H9 (cell line): ENCODE results near the gene GAS2L2. TPM values are rescaled to one million over a fixed set of nuclear protein-coding genes. Genes with fewer than 3 reads are reported as not detected.

Source experiments
- DNase-seq: peaks from one replicate; pipeline ENCODE4 v3.0.0-alpha.2; 2017
- H2AFZ ChIP-seq: one replicate; pipeline ENCODE4 v1.6.1; 2013; ENCODE audit warnings: mild to moderate bottlenecking, low read length, control low read depth, moderate library complexity
- H2AK5ac ChIP-seq: 2 replicates; pipeline ENCODE4 v1.6.1; 2013; ENCODE audit warnings: low read length, control low read depth, mixed read lengths; ENCODE audit not compliant: insufficient read length
- H2BK120ac ChIP-seq: one replicate; pipeline ENCODE4 v1.6.1; 2013; ENCODE audit warnings: low read depth, mild to moderate bottlenecking, low read length, control low read depth, inconsistent platforms; ENCODE audit not compliant: poor library complexity, severe bottlenecking
- H2BK12ac ChIP-seq: 2 replicates; pipeline ENCODE4 v1.6.1; 2013; ENCODE audit warnings: low read length, control low read depth, mixed read lengths, low read depth; ENCODE audit not compliant: insufficient read length
- H2BK15ac ChIP-seq: 2 replicates; pipeline ENCODE4 v1.6.1; 2013; ENCODE audit warnings: low read depth, low read length, control low read depth
- H2BK20ac ChIP-seq: one replicate; pipeline ENCODE4 v1.6.1; 2013; ENCODE audit warnings: low read depth, mild to moderate bottlenecking, low read length, control low read depth, inconsistent platforms; ENCODE audit not compliant: poor library complexity, severe bottlenecking
- H2BK5ac ChIP-seq: 2 replicates; pipeline ENCODE4 v1.6.1; 2013; ENCODE audit warnings: low read length, control low read depth, mixed read lengths; ENCODE audit not compliant: insufficient read length
- H3K14ac ChIP-seq: 2 replicates; pipeline ENCODE4 v1.6.1; 2013; ENCODE audit warnings: low read length, control low read depth; ENCODE audit not compliant: insufficient read depth
- H3K18ac ChIP-seq: 2 replicates; pipeline ENCODE4 v1.6.1; 2013; ENCODE audit warnings: low read depth, mild to moderate bottlenecking, mixed read lengths, low read length, control low read depth; ENCODE audit not compliant: insufficient read length
- H3K23ac ChIP-seq: 2 replicates; pipeline ENCODE4 v1.6.1; 2013; ENCODE audit warnings: low read length, control low read depth, mixed read lengths, low read depth; ENCODE audit not compliant: insufficient read length
- H3K23me2 ChIP-seq: 2 replicates; pipeline ENCODE4 v1.6.1; 2013; ENCODE audit warnings: low read depth, mild to moderate bottlenecking, mixed read lengths, low read length, control low read depth; ENCODE audit not compliant: insufficient read length, poor library complexity, severe bottlenecking
- H3K27ac ChIP-seq: 2 replicates; pipeline ENCODE4 v1.5.1; 2013; ENCODE audit warnings: low read length, control low read depth, mixed read lengths, low read depth; ENCODE audit not compliant: insufficient read length
- H3K27me3 ChIP-seq: 2 replicates; pipeline ENCODE4 v1.6.1; 2013; ENCODE audit warnings: low read length, control low read depth, inconsistent platforms; ENCODE audit not compliant: insufficient read depth
- H3K4ac ChIP-seq: 2 replicates; pipeline ENCODE4 v1.6.1; 2013; ENCODE audit warnings: low read depth, mild to moderate bottlenecking, control low read depth, inconsistent platforms, low read length, moderate library complexity
- H3K4me1 ChIP-seq: 2 replicates; pipeline ENCODE4 v1.6.1; 2013; ENCODE audit warnings: low read length, control low read depth, inconsistent platforms; ENCODE audit not compliant: insufficient read depth
- H3K4me2 ChIP-seq: 2 replicates; pipeline ENCODE4 v1.6.1; 2013; ENCODE audit warnings: low read length, control low read depth, mixed read lengths; ENCODE audit not compliant: insufficient read length, insufficient read depth
- H3K56ac ChIP-seq: 2 replicates; pipeline ENCODE4 v1.6.1; 2013; ENCODE audit warnings: low read depth, mild to moderate bottlenecking, mixed read lengths, low read length, control low read depth; ENCODE audit not compliant: insufficient read length
- H3K79me1 ChIP-seq: 2 replicates; pipeline ENCODE4 v1.6.1; 2013; ENCODE audit warnings: low read depth, mild to moderate bottlenecking, moderate library complexity, low read length, control low read depth, inconsistent platforms; ENCODE audit not compliant: insufficient read depth, poor library complexity, severe bottlenecking
- H3K79me2 ChIP-seq: 2 replicates; pipeline ENCODE4 v1.6.1; 2013; ENCODE audit warnings: low read length, control low read depth, inconsistent platforms; ENCODE audit not compliant: insufficient read depth
- H3K9ac ChIP-seq: 2 replicates; pipeline ENCODE4 v1.6.1; 2013; ENCODE audit warnings: low read length, control low read depth, mixed read lengths; ENCODE audit not compliant: insufficient read length; ENCODE audit errors: extremely low read depth
- H3K9me3 ChIP-seq: one replicate; pipeline ENCODE4 v1.6.1; 2013; ENCODE audit warnings: low read depth, low read length, inconsistent platforms; ENCODE audit not compliant: control insufficient read depth
- H3T11ph ChIP-seq: one replicate; pipeline ENCODE4 v1.6.1; 2013; ENCODE audit warnings: mild to moderate bottlenecking, low read length, control low read depth, inconsistent platforms
- H4K20me1 ChIP-seq: one replicate; pipeline ENCODE4 v1.6.1; 2013; ENCODE audit not compliant: control insufficient read depth, insufficient read length, insufficient read depth
- H4K5ac ChIP-seq: 2 replicates; pipeline ENCODE4 v1.6.1; 2013; ENCODE audit warnings: low read depth, mild to moderate bottlenecking, mixed read lengths, low read length, control low read depth; ENCODE audit not compliant: insufficient read length
- H4K8ac ChIP-seq: replicated peaks from 2 replicates; pipeline ENCODE4 v1.6.1; 2013; ENCODE audit warnings: low read length, control low read depth, mixed read lengths, low read depth; ENCODE audit not compliant: insufficient read length
- H4K91ac ChIP-seq: 2 replicates; pipeline ENCODE4 v1.6.1; 2013; ENCODE audit warnings: low read depth, mild to moderate bottlenecking, moderate library complexity, mixed read lengths, low read length, control low read depth; ENCODE audit not compliant: insufficient read length
- H3K27ac Mint-ChIP-seq, 3 experiments: 2 replicates in 2 of 3; 3 replicates in 1 of 3; pipeline ENCODE4 v1.8.0; 2020 to 2021; ENCODE audit warnings: mixed read lengths in 3 of 3, mild to moderate bottlenecking in 1 of 3, moderate library complexity in 1 of 3
- H3K27me3 Mint-ChIP-seq: 2 replicates; pipeline ENCODE4 v1.8.0; 2021; ENCODE audit warnings: low read depth, mild to moderate bottlenecking, moderate library complexity, mixed read lengths
- H3K36me3 Mint-ChIP-seq, 3 experiments: 2 replicates in 2 of 3; 3 replicates in 1 of 3; pipeline ENCODE4 v1.8.0; 2020 to 2021; ENCODE audit warnings: low read depth in 3 of 3, mixed read lengths in 3 of 3; ENCODE audit not compliant: insufficient read depth in 1 of 3
- H3K4me1 Mint-ChIP-seq, 2 experiments: 2 replicates each; pipeline ENCODE4 v1.8.0; 2020; ENCODE audit warnings: mixed read lengths in 2 of 2
- H3K4me3 Mint-ChIP-seq, 2 experiments: 2 replicates in 1 of 2; 3 replicates in 1 of 2; pipeline ENCODE4 v1.8.0; 2020 to 2021; ENCODE audit warnings: mild to moderate bottlenecking in 2 of 2, mixed read lengths in 2 of 2, moderate library complexity in 1 of 2
- H3K9me3 Mint-ChIP-seq, 2 experiments: 2 replicates in 1 of 2; 3 replicates in 1 of 2; pipeline ENCODE4 v1.8.0; 2020; ENCODE audit warnings: mild to moderate bottlenecking in 2 of 2, mixed read lengths in 2 of 2, moderate library complexity in 1 of 2
- WGBS: extraction: QIAGEN DNeasy Blood & Tissue Kit; methylation state at CpG from one replicate; pipeline ENCODE4 v1.1.7; 2013; ENCODE audit warnings: missing lambda C conversion rate, low lambda C conversion rate, mixed read lengths; ENCODE audit not compliant: insufficient read length; ENCODE audit errors: extremely low coverage; 5-methylcytosine and 5-hydroxymethylcytosine counted together
- total RNA-seq: library from RNA; stranded (reverse); gene quantifications from 2 replicates; pipeline ENCODE4 v1.2.1, GENCODE V29; 2021
- TF ChIP-seq, protein P1 (sequence below): fragments of 200-600 bp; sonication (generic); conservative IDR thresholded peaks from 3 replicates; pipeline ENCODE4 v1.8.0; 2021; ENCODE audit warnings: antibody characterized with exemption, mild to moderate bottlenecking

GAS2L2 gene
- total RNA-seq, 1 experiment from 2014 or later: not detected

GRCh38 chr17:35765086-35765710, 12.2 kb upstream of the GAS2L2 start:
- Histone ChIP-seq H3K9me3 (no peaks in the 10 kb centered on the region), H2AFZ (no peak overlapping the region), H3K79me2 (no peaks in the 10 kb centered on the region), H4K20me1 (no peaks in the 10 kb centered on the region), H3K56ac (no peak overlapping the region), H3K14ac (no peak overlapping the region), H2BK15ac (no peak overlapping the region), H4K91ac (no peak overlapping the region), H4K5ac (no peak overlapping the region), H3T11ph (no peak overlapping the region), H3K23ac (no peak overlapping the region), H3K9ac (no peak overlapping the region), H3K79me1 (no peaks in the 10 kb centered on the region), H2BK120ac (no peak overlapping the region), H3K27me3 (peaks cover 2% of the 10 kb centered on the region; the same call in 1 of the 2 replicates), H3K18ac (no peak overlapping the region), H3K23me2 (peaks cover 5% of the 10 kb centered on the region), H2BK12ac (no peak overlapping the region), H3K4ac (no peak overlapping the region), H3K27ac (no peak overlapping the region), H2BK20ac (no peak overlapping the region), H2BK5ac (no peak overlapping the region), H4K8ac (no peak overlapping the region), H2AK5ac (no peak overlapping the region), H3K4me1 (no peaks in the 10 kb centered on the region; the same call in 1 of the 2 replicates), H3K4me2 (peak overlapping the region; percentile 39)
- DNase-seq: no peak
- peaks cover 14 to 17% of the 10 kb centered on the region in 2 experiments for H3K4me1 Mint-ChIP-seq
- peaks cover 26% of the 10 kb centered on the region for H3K27me3 Mint-ChIP-seq
- H3K36me3 Mint-ChIP-seq: no peaks in the 10 kb centered on the region; a peak in 2 of 7 replicates
- peak overlapping the region; percentile 76 to 87; a peak in 4 of 5 replicates for H3K4me3 Mint-ChIP-seq
- H3K9me3 Mint-ChIP-seq: no peaks in the 10 kb centered on the region; a peak in 3 of 5 replicates
- H3K27ac Mint-ChIP-seq: no peak overlapping the region
- TF ChIP-seq, protein P1, sequence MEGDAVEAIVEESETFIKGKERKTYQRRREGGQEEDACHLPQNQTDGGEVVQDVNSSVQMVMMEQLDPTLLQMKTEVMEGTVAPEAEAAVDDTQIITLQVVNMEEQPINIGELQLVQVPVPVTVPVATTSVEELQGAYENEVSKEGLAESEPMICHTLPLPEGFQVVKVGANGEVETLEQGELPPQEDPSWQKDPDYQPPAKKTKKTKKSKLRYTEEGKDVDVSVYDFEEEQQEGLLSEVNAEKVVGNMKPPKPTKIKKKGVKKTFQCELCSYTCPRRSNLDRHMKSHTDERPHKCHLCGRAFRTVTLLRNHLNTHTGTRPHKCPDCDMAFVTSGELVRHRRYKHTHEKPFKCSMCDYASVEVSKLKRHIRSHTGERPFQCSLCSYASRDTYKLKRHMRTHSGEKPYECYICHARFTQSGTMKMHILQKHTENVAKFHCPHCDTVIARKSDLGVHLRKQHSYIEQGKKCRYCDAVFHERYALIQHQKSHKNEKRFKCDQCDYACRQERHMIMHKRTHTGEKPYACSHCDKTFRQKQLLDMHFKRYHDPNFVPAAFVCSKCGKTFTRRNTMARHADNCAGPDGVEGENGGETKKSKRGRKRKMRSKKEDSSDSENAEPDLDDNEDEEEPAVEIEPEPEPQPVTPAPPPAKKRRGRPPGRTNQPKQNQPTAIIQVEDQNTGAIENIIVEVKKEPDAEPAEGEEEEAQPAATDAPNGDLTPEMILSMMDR: no peak
- no CpG with 5 or more reads among the region's 11 CpGs for WGBS
